H1 (cell line): ENCODE data around the gene HELT.
A peak's percentile ranks its signal among the peaks of the same experiment; 100 is the strongest.

Experiments
- ATF2 ChIP-seq: IDR thresholded peaks from 2 replicates; pipeline ENCODE4 v1.6.1; 2012; ENCODE audit warnings: low read length, inconsistent platforms
- CTCF ChIP-seq, 3 experiments: IDR thresholded peaks; 1 replicate in 2 of 3; 2 replicates in 1 of 3; pipeline versions ENCODE4 v1.5.1 to v1.6.1; 2011; ENCODE audit warnings: low read length in 3 of 3, mild to moderate bottlenecking in 3 of 3, inconsistent platforms in 2 of 3, low read depth in 1 of 3, moderate library complexity in 1 of 3; ENCODE audit not compliant: insufficient read depth in 1 of 3; ENCODE audit errors: control extremely low read depth in 1 of 3
- EGR1 ChIP-seq: IDR thresholded peaks from 2 replicates; pipeline ENCODE4 v1.6.1; 2011; ENCODE audit warnings: low read depth, low read length, borderline replicate concordance
- EP300 ChIP-seq, 2 experiments: IDR thresholded peaks; 1 replicate in 1 of 2; 2 replicates in 1 of 2; pipeline ENCODE4 v1.6.1; 2011 to 2012; ENCODE audit warnings: low read depth in 2 of 2, low read length in 2 of 2, mild to moderate bottlenecking in 2 of 2, borderline replicate concordance in 1 of 2, inconsistent platforms in 1 of 2, moderate library complexity in 1 of 2
- EZH2 ChIP-seq: fragments of 200-600 bp; sonication (generic); IDR thresholded peaks from 2 replicates; pipeline ENCODE4 v1.7.1; 2012; ENCODE audit warnings: low read depth, mild to moderate bottlenecking, moderate library complexity, low read length, inconsistent platforms; ENCODE audit not compliant: severe bottlenecking
- HDAC2 ChIP-seq, 2 experiments: fragments of 300-600 bp in 1 of 2; sonication (generic) in 1 of 2; IDR thresholded peaks; 2 replicates each; pipeline ENCODE4 v1.6.1; 2011 to 2012; ENCODE audit warnings: low read depth in 2 of 2, low read length in 2 of 2, mild to moderate bottlenecking in 2 of 2, moderate library complexity in 2 of 2, borderline replicate concordance in 1 of 2, inconsistent platforms in 1 of 2
- MAFK ChIP-seq: IDR thresholded peaks from 2 replicates; pipeline ENCODE4 v1.6.1; 2012; ENCODE audit warnings: low read depth, mild to moderate bottlenecking, improper control_type of control experiment, low read length
- POLR2A ChIP-seq, 2 experiments: IDR thresholded peaks; 1 replicate in 1 of 2; 2 replicates in 1 of 2; pipeline ENCODE4 v1.6.1; 2011; ENCODE audit warnings: low read depth in 2 of 2, low read length in 2 of 2, mild to moderate bottlenecking in 2 of 2; ENCODE audit errors: control extremely low read depth in 1 of 2
- SAP30 ChIP-seq: fragments of 300-600 bp; sonication (generic); IDR thresholded peaks from 2 replicates; pipeline ENCODE4 v1.7.1; 2012; ENCODE audit warnings: low read length, moderate library complexity, mild to moderate bottlenecking, inconsistent platforms; ENCODE audit not compliant: insufficient read depth, insufficient replicate concordance
- USF2 ChIP-seq: IDR thresholded peaks from 2 replicates; pipeline ENCODE4 v1.6.1; 2011; ENCODE audit warnings: low read length, improper control_type of control experiment

- peak; percentile 10 to 42 (median 14) for TF ChIP-seq CTCF (IDR thresholded peaks at IDR 0.05; ENCODE audit: control extremely low read depth in 1 of 3, insufficient read depth in 1 of 3, low read depth in 1 of 3, low read length in 3 of 3)
- TF ChIP-seq ATF2: no peak
- no peak for TF ChIP-seq HDAC2 (IDR thresholded peaks at IDR 0.05; ENCODE audit: borderline replicate concordance in 1 of 2, low read depth in 2 of 2, low read length in 2 of 2)
- TF ChIP-seq EP300 (IDR thresholded peaks at IDR 0.05; ENCODE audit: borderline replicate concordance in 1 of 2, low read depth in 2 of 2, low read length in 2 of 2): no peak
- no peak for TF ChIP-seq USF2
- TF ChIP-seq EZH2: no peak
- TF ChIP-seq POLR2A (IDR thresholded peaks at IDR 0.05; ENCODE audit: control extremely low read depth in 1 of 2, low read depth in 2 of 2, low read length in 2 of 2): no peak
- TF ChIP-seq MAFK: no peak
- no peak for TF ChIP-seq EGR1
- TF ChIP-seq SAP30: no peak
These were observed 50.5 kb downstream of the HELT start for GRCh38 chr4:185068837-185069236.
